ENCODE results near the gene EEF1AKMT1. TPM values are rescaled to one million over a fixed set of nuclear protein-coding genes. Genes with fewer than 3 reads are reported as not detected.

The EEF1AKMT1 gene
- total RNA-seq, 1 experiment from 2014 or later, result 8.9 TPM

DNA sequence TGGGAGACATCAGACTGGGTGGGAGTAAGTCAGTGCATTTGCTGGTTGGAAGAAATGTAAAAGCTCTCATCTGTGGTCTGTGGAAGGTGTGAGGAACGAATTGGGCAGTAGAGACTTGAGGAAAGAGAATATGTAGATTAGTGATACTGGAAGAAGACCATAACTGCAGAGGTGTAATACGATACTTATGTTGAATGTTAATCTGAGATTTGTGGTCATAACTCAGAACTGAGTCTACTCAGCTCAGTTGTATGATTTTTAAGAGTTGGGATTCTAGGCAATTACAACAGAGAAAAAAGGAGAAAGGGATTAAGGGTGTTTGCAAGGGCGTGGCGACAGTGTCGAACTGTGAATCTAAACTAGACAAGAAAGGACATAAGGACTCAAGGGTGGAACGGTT is 73.5 kb downstream of the EEF1AKMT1 start:
- Histone ChIP-seq H3K4me1 (replicated peaks; ENCODE audit: insufficient read depth) (peaks cover 14% of the 10 kb centered on the region), H3K27me3 (ENCODE audit: insufficient read depth, low read depth) (no peaks in the 10 kb centered on the region), H3K4me2 (no peak overlapping the region), H3K4me3 (no peak overlapping the region), H4K20me1 (ENCODE audit: insufficient read depth) (no peaks in the 10 kb centered on the region), H2AFZ (no peak overlapping the region), H3K9me2 (ENCODE audit: insufficient read depth) (no peaks in the 10 kb centered on the region), H3K36me3 (ENCODE audit: low read depth) (no peaks in the 10 kb centered on the region), H3K79me2 (ENCODE audit: low read depth) (0 out of 2 replicates have a peak, but pooled peaks cover 6% of the 10 kb centered on the region), H3K27ac (no peak overlapping the region), H3F3A (ENCODE audit: insufficient read depth, low read depth) (peaks cover 4% of the 10 kb centered on the region; the same call in 1 of the 2 replicates), H3K9me3 (ENCODE audit: insufficient read depth, low read depth) (no peaks in the 10 kb centered on the region)
- no peak for DNase-seq
- intact Hi-C loops (cut with micrococcal nuclease; ENCODE audit: unreplicated experiment), result loop anchor here (5.0 kb wide), 1 partner anchor 597 kb away; no protein-coding TSS in a partner anchor
- CTCF ChIA-PET, result no interaction called here
- TF ChIP-seq EZH2 (IDR thresholded peaks at IDR 0.05; ENCODE audit: low read depth), result no peak
- TF ChIP-seq, protein P1, sequence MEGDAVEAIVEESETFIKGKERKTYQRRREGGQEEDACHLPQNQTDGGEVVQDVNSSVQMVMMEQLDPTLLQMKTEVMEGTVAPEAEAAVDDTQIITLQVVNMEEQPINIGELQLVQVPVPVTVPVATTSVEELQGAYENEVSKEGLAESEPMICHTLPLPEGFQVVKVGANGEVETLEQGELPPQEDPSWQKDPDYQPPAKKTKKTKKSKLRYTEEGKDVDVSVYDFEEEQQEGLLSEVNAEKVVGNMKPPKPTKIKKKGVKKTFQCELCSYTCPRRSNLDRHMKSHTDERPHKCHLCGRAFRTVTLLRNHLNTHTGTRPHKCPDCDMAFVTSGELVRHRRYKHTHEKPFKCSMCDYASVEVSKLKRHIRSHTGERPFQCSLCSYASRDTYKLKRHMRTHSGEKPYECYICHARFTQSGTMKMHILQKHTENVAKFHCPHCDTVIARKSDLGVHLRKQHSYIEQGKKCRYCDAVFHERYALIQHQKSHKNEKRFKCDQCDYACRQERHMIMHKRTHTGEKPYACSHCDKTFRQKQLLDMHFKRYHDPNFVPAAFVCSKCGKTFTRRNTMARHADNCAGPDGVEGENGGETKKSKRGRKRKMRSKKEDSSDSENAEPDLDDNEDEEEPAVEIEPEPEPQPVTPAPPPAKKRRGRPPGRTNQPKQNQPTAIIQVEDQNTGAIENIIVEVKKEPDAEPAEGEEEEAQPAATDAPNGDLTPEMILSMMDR (conservative IDR thresholded peaks at IDR 0.05), result no peak
- BruUV-seq (replicated peaks), result no TSS peak
- POLR2A ChIA-PET (ENCODE audit: unreplicated experiment), result no interaction called here

DNA sequence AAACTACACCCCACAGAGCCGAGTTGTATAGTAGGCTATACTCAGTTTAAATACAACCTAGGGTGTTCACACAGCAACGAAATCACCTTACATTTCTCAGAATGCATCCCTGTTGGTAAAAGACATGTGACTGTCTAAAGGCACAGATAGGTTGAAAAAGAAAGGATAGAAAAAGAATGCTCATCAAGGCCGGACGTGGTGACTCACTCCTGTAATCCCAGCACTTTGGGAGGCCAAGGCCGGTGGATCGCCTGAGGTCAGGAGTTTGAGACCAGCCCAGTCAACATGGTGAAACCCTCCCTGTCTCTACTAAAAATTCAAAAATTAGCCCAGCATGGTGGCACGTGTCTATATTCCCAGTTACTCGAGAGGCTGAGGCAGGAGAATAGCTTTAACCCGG is 74.0 kb downstream of the EEF1AKMT1 start:
- Histone ChIP-seq H3K79me2 (ENCODE audit: low read depth) (0 out of 2 replicates have a peak, but pooled peaks cover 6% of the 10 kb centered on the region), H3K27ac (no peak overlapping the region), H3K4me3 (no peak overlapping the region), H3K9me3 (ENCODE audit: insufficient read depth, low read depth) (no peaks in the 10 kb centered on the region), H3K27me3 (ENCODE audit: insufficient read depth, low read depth) (no peaks in the 10 kb centered on the region), H3K36me3 (ENCODE audit: low read depth) (no peaks in the 10 kb centered on the region), H2AFZ (no peak overlapping the region), H3K9me2 (ENCODE audit: insufficient read depth) (no peaks in the 10 kb centered on the region), H3K4me1 (replicated peaks; ENCODE audit: insufficient read depth) (peaks cover 14% of the 10 kb centered on the region), H3K4me2 (no peak overlapping the region), H4K20me1 (ENCODE audit: insufficient read depth) (no peaks in the 10 kb centered on the region), H3F3A (ENCODE audit: insufficient read depth, low read depth) (peaks cover 4% of the 10 kb centered on the region; the same call in 1 of the 2 replicates)
- TF ChIP-seq, protein P1 (conservative IDR thresholded peaks at IDR 0.05), result no peak
- no peak for TF ChIP-seq EZH2 (IDR thresholded peaks at IDR 0.05; ENCODE audit: low read depth)
- CTCF ChIA-PET, result no interaction called here
- BruUV-seq (replicated peaks), result no TSS peak
- DNase-seq, result no peak
- intact Hi-C loops (cut with micrococcal nuclease; ENCODE audit: unreplicated experiment), result loop anchor here (5.0 kb wide), 1 partner anchor 598 kb away; no protein-coding TSS in a partner anchor
- POLR2A ChIA-PET (ENCODE audit: unreplicated experiment), result no interaction called here

DNA sequence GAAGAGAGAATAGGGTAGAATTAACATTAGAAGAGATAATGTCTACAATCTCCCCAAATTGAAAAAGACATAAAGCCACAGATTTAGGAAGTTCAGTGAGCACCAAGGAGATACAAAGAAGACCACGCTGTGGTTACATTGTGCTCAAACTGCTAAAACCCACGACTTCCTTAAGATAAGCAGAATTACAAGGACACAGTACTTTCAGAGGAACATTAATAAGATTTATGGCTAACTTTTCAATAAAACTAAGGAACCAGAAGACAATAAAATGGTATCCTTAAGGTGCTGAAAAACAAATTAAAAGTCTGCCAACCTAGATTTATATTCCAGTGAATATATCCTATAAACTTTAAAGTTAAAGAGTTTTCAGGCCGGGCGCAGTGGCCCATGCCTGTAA is 77.7 kb downstream of the EEF1AKMT1 start:
- no peaks in the 10 kb centered on the region for H4K20me1 ChIP-seq (ENCODE audit: insufficient read depth)
- H3K27me3 ChIP-seq (ENCODE audit: insufficient read depth, low read depth), result no peaks in the 10 kb centered on the region
- H3K27ac ChIP-seq, result no peak overlapping the region
- H3K4me3 ChIP-seq, result no peak overlapping the region
- no peaks in the 10 kb centered on the region for H3K36me3 ChIP-seq (ENCODE audit: low read depth)
- no peak overlapping the region for H2AFZ ChIP-seq
- H3K9me3 ChIP-seq (ENCODE audit: insufficient read depth, low read depth), result no peaks in the 10 kb centered on the region
- H3K4me1 ChIP-seq (replicated peaks; ENCODE audit: insufficient read depth), result no peaks in the 10 kb centered on the region
- H3K4me2 ChIP-seq, result no peak overlapping the region
- intact Hi-C loops (cut with micrococcal nuclease; ENCODE audit: unreplicated experiment), result no loop called here
- ChIA-PET CTCF (no interaction called here), POLR2A (ENCODE audit: unreplicated experiment) (no interaction called here)
- no peak for DNase-seq
- no peaks in the 10 kb centered on the region for H3K79me2 ChIP-seq (ENCODE audit: low read depth)
- no peaks in the 10 kb centered on the region for H3F3A ChIP-seq (ENCODE audit: insufficient read depth, low read depth)
- BruUV-seq (replicated peaks), result no TSS peak
- H3K9me2 ChIP-seq (ENCODE audit: insufficient read depth), result no peaks in the 10 kb centered on the region
- TF ChIP-seq EZH2 (IDR thresholded peaks at IDR 0.05; ENCODE audit: low read depth), result no peak
- TF ChIP-seq, protein P1 (conservative IDR thresholded peaks at IDR 0.05), result no peak
